ENCODE results near the gene MARK1.

The MARK1 gene

DNA sequence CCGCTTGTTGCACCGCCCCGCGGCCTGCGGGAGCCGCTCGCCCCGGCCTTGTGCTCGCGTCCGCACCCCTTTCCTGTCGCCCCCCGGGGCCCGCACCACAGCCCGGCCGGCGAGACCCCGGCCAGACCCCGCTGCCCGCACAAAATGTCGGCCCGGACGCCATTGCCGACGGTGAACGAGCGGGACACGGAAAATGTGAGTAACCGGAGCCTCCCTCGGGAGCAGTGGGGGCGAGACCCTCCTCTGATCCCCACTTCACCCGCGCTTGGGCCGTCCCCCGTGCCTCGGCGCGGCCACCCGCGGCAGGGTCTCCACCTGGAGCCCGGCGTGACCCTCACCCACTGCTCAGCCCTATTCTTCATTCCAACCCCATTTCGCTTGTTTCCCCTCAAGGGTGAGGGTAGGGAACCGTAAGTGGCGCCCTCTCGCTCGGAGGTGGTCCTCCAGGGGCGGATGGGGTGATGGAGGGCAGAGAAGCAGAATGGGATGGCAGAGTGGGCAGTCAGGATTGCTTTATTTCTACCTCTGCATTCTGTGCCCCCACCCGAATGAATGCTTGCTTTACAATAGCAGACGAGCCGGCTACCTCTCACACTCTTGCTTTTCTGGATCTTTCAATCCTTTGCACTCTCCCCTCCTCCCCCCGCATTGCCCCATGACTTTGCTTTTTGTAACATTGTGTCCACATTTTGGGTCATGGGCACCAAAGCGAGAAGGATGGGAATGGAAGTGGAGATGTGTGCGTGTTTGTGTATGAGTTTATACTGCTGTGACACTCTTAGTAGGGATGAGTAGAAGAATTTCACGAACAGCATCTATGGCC, 954 bp downstream of the MARK1 start:
- H3K4me3 ChIP-seq (ENCODE audit: low read depth, low read length) = peak overlapping the region; percentile 85
- TF ChIP-seq, protein P1, sequence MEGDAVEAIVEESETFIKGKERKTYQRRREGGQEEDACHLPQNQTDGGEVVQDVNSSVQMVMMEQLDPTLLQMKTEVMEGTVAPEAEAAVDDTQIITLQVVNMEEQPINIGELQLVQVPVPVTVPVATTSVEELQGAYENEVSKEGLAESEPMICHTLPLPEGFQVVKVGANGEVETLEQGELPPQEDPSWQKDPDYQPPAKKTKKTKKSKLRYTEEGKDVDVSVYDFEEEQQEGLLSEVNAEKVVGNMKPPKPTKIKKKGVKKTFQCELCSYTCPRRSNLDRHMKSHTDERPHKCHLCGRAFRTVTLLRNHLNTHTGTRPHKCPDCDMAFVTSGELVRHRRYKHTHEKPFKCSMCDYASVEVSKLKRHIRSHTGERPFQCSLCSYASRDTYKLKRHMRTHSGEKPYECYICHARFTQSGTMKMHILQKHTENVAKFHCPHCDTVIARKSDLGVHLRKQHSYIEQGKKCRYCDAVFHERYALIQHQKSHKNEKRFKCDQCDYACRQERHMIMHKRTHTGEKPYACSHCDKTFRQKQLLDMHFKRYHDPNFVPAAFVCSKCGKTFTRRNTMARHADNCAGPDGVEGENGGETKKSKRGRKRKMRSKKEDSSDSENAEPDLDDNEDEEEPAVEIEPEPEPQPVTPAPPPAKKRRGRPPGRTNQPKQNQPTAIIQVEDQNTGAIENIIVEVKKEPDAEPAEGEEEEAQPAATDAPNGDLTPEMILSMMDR (IDR thresholded peaks at IDR 0.05; ENCODE audit: low read depth, low read length, missing control alignments) = no peak
- no peak for DNase-seq (ENCODE audit: low read depth)

DNA sequence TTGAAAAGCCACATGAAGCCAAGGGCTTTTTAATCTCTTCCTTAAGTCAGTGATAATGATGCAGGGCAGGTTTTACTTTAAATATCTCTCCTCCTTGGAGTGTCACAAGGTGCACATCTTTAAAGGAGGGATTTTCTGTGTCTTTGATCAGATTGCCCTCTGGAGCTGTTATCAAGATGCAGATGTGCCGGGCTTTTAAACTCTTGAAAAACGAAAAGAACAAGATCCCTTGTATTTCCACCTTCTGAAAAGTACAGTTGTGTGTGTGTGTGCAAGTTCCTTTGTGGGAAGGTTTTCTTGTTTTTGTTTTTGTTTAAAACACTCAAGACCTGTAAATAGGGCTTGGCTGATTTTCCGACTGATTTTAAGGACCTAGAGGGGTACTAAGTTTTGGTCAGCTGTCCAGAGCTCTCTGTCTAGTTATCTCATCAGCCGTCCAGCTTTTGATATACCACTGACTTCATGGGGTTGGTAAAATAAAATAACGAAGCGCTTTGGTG, 1.6 kb downstream of the MARK1 start:
- DNase-seq (ENCODE audit: low read depth) = no peak
- TF ChIP-seq, protein P1 (IDR thresholded peaks at IDR 0.05; ENCODE audit: low read depth, low read length, missing control alignments) = no peak
- H3K4me3 ChIP-seq (ENCODE audit: low read depth, low read length) = peak overlapping the region; percentile 85; the same call in 1 of the 2 replicates

DNA sequence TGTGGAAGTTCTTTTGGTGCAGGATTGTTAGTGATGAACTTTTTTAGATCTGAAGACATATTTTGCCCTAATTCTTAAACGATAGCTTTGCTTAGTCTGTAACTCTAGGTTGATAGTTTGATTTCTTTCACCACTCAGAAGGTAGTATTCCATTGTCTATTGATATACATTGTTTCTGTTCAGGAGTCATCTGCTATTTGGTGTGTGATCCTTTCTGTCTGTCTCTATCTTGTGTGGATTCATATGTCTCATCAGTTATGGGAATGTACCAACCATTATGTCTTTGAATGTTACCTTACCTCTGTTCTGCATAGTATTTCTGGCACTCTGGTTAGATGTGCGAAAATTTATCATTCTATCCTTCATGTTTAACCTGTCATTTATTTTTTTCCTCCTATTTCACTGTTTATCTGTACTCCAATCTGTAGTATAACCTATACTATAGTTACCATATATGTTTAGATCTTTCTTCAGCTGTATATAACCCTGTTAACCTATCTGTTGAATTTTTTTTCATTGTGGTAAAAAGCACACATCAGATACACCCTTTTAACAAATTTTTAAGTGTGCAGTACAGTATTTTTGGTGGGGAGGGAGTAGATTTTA, 5.7 kb downstream of the MARK1 start:
- no peak overlapping the region for H3K4me3 ChIP-seq (ENCODE audit: low read depth, low read length)
- TF ChIP-seq, protein P1 (IDR thresholded peaks at IDR 0.05; ENCODE audit: low read depth, low read length, missing control alignments) = no peak
- no peak for DNase-seq (ENCODE audit: low read depth)

DNA sequence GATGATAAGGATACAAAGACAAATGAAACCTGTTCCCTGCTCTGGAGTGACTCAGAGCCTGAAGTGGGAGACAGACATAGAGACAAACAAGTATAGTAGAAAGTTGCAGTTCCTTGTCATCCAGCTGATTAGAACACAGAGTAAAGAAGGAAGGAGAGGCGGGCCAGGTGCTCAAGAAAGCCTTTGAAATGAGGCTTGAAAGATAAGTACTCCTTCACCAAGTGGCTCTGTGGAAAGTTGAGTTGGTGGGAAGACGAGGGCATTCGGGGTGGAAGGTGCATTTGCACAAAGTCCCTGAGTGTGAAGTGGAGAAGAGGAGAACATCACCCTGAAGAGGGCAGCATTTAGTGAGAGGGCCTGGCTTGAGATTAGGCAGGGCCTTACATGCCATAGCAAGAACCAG, 17.0 kb downstream of the MARK1 start:
- H3K4me3 ChIP-seq (ENCODE audit: low read depth, low read length) = no peak overlapping the region
- TF ChIP-seq, protein P1 (IDR thresholded peaks at IDR 0.05; ENCODE audit: low read depth, low read length, missing control alignments) = peak; percentile 33
- DNase-seq (ENCODE audit: low read depth) = no peak

DNA sequence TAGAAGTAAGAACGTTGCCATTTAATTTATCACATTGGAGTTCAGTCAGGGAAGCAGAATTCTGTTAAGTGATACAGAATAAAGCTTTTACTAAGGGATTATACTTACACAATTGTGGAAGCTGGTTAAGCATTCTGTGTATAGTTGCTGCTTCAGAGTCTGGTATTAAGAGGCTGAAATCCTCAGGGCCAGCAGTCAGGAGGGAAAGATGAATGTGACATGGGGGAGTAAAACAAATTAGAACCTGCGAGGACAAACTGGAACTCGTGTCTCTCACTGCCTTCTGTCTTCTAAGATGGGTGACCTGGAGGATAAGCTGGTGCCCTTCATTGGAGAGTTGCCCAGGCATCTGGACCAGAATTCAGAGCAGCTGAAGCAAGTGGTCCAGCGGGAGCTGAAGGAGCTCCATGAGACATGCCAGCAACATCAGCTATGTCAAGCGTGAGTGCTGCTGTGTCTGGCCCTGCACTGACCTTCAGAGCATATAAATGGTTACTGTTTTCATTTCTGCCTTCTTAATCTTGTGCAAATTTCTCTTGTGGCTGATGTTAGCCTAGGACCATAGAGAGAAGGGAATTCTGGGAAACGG, 23.0 kb downstream of the MARK1 start:
- TF ChIP-seq, protein P1 (IDR thresholded peaks at IDR 0.05; ENCODE audit: low read depth, low read length, missing control alignments) = no peak
- DNase-seq (ENCODE audit: low read depth) = no peak
- H3K4me3 ChIP-seq (ENCODE audit: low read depth, low read length) = no peak overlapping the region

DNA sequence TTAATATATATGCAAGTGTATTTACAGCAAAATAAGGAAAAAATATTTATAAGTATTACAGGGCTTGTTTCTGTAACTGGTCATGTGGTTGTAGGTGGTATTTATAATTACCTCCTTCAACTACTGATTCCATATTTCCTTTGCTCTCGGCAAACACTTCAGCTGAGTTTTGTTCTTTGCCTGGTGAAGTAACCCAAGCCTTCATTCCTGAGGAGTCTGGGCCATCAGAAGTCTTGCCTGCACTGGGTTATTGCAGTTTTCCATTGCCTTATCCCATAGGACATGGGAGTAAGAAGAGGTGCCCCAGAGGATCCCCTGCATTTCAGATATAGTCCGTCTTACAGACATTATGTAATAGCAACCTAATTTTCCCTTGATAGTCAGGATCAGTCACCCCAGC, 23.8 kb downstream of the MARK1 start:
- no peak for DNase-seq (ENCODE audit: low read depth)
- TF ChIP-seq, protein P1 (IDR thresholded peaks at IDR 0.05; ENCODE audit: low read depth, low read length, missing control alignments) = no peak

More for the DNA sequence above, 23.8 kb downstream of the MARK1 start:
- H3K4me3 ChIP-seq (ENCODE audit: low read depth, low read length) = no peak overlapping the region
